ENCODE results near the gene CCDC180. TPM values are rescaled to one million over a fixed set of nuclear protein-coding genes. Genes with fewer than 3 reads are reported as not detected.

The CCDC180 gene
- total and polyA plus RNA-seq, 9 of the 15 experiments (the other 6 are each of a cell fraction or from before 2014, with no cell fraction given), result 0.56 to 4.2 (median 2.5) TPM

- 27% methylated on average over 2 of the region's 2 CpGs for WGBS (ENCODE audit: insufficient coverage, low coverage, missing lambda C conversion rate)
- TF ChIP-seq RBM25 (IDR thresholded peaks at IDR 0.05; ENCODE audit: low read depth, low read length, severe bottlenecking) (peak; percentile 60), HEY1 (CRISPR knock-in tag; IDR thresholded peaks at IDR 0.05; ENCODE audit: borderline replicate concordance) (no peak), CTCF (IDR thresholded peaks at IDR 0.05 in 2 of 3, conservative IDR thresholded peaks at IDR 0.05 in 1 of 3; ENCODE audit: insufficient read depth in 2 of 3, low read depth in 1 of 3, low read length in 3 of 3) (peak; percentile 11 to 51 (median 19); a peak in 3 of 6 replicates), ARID3A (IDR thresholded peaks at IDR 0.05; ENCODE audit: borderline replicate concordance, low read depth, low read length) (peak; percentile 37; the same call in 1 of the 2 replicates), BRCA1 (IDR thresholded peaks at IDR 0.05) (no peak), BRCA1 (CRISPR knock-in tag; IDR thresholded peaks at IDR 0.05) (no peak), RAD21 (CRISPR knock-in tag; conservative IDR thresholded peaks at IDR 0.05 in 1 of 2, IDR thresholded peaks at IDR 0.05 in 1 of 2) (peak in 1 of 2 experiments; percentile 58; a peak in 2 of 4 replicates), CBX3 (IDR thresholded peaks at IDR 0.05; ENCODE audit: borderline replicate concordance in 1 of 2, low read length in 2 of 2) (0 out of 3 replicates have a peak, but pooled peaks of 1 of the 2 experiments have one; percentile 17), MEIS2 (IDR thresholded peaks at IDR 0.05; ENCODE audit: partially characterized antibody) (peak; percentile 6), PBX2 (CRISPR knock-in tag; IDR thresholded peaks at IDR 0.05; ENCODE audit: low read depth) (no peak), PBX2 (tag; conservative IDR thresholded peaks at IDR 0.05; ENCODE audit: low read depth) (0 out of 2 replicates have a peak, but pooled peaks have one; percentile 9)
- H2AFZ ChIP-seq (ENCODE audit: low read depth, low read length), result no peak overlapping the region
- no peaks in the 10 kb centered on the region for H3K9me1 ChIP-seq (ENCODE audit: control insufficient read depth, insufficient read depth, low read length)
- H4K20me1 ChIP-seq (replicated peaks; ENCODE audit: control insufficient read depth, insufficient read depth, low read length), result no peaks in the 10 kb centered on the region
- peaks cover 29% of the 10 kb centered on the region; the same call in 2 of the 3 replicates for H3K36me3 ChIP-seq (ENCODE audit: control insufficient read depth, insufficient read depth, low read length)
- FAIRE-seq (peak; percentile 74), ATAC-seq (peak; percentile 40; the same call in 1 of the 3 replicates), DNase-seq (ENCODE audit: extremely low read depth in 1 of 4, low spot score in 3 of 4) (no peak)
- H3K4me1 ChIP-seq (replicated peaks in 1 of 2; ENCODE audit: control insufficient read depth in 2 of 2, insufficient read depth in 2 of 2, low read length in 2 of 2), result peaks cover 0 to 20% of the 10 kb centered on the region in 2 experiments; a peak in 2 of 5 replicates
- intact Hi-C loops (cut with micrococcal nuclease), result no loop called here
- no peak overlapping the region for H3K4me2 ChIP-seq (ENCODE audit: insufficient read depth, low read length)
- BruUV-seq (replicated peaks), result no TSS peak
- in situ Hi-C loops (cut with MboI), result no loop called here
- no peak overlapping the region for H3K9ac ChIP-seq (ENCODE audit: insufficient read depth in 1 of 2, low read depth in 2 of 2, low read length in 2 of 2)
- H3K27ac ChIP-seq (ENCODE audit: extremely low read depth, low read depth, low read length), result no peak overlapping the region
- H3K9me3 ChIP-seq (replicated peaks; ENCODE audit: control insufficient read depth, insufficient read depth, low read depth, low read length), result no peaks in the 10 kb centered on the region
- H3K27me3 ChIP-seq (ENCODE audit: control insufficient read depth in 2 of 2, insufficient read depth in 2 of 2, low read length in 2 of 2), result no peaks in the 10 kb centered on the region
- no peak overlapping the region for H3K4me3 ChIP-seq
- H3K79me2 ChIP-seq (ENCODE audit: control insufficient read depth, insufficient read depth, low read length), result no peaks in the 10 kb centered on the region
- ChIA-PET POLR2A (no interaction called here), CTCF (ENCODE audit: low intra/inter-chr PET ratio) (no interaction called here)
Measured at GRCh38 chr9:97284798-97285197, 22.7 kb upstream of the CCDC180 start.

All from K562 (cell line).